Vagina (tissue), 2 donors: ENCODE results near the gene SLCO2B1. TPM values are rescaled to one million over a fixed set of nuclear protein-coding genes. Genes with fewer than 3 reads are reported as not detected.

Experiments used
- DNase-seq, 2 donors: peaks; one replicate each; pipeline ENCODE4 v3.0.0-alpha.2; 2017; ENCODE audit errors: extremely low spot score in 2 of 2
- H3K27ac ChIP-seq: fragments of 200-600 bp; sonication (generic); one replicate; pipeline ENCODE4 v1.5.1; 2019
- H3K27me3 ChIP-seq: fragments of 200-600 bp; sonication (generic); one replicate; pipeline ENCODE4 v1.5.1; 2019
- H3K36me3 ChIP-seq, 2 donors: fragments of 200-600 bp; sonication (generic); one replicate each; pipeline ENCODE4 v1.5.1; 2017 to 2019
- H3K4me1 ChIP-seq: fragments of 200-600 bp; sonication (generic); one replicate; pipeline ENCODE4 v1.5.1; 2019
- H3K4me3 ChIP-seq, 2 donors: fragments of 200-600 bp; sonication (generic); 1 replicate in 1 of 2; 2 replicates in 1 of 2; pipeline ENCODE4 v1.5.1; 2016 to 2019
- H3K9me3 ChIP-seq: fragments of 200-600 bp; sonication (generic); one replicate; pipeline ENCODE4 v1.5.1; 2019
- POLR2A ChIP-seq, 2 donors: fragments of 450-650 bp; IDR thresholded peaks; one replicate each; pipeline ENCODE4 v1.6.1; 2017; ENCODE audit warnings: antibody characterized with exemption in 2 of 2, mild to moderate bottlenecking in 2 of 2, moderate library complexity in 2 of 2
- POLR2AphosphoS5 ChIP-seq, 2 donors: sonication (generic); formaldehyde crosslinking; IDR thresholded peaks; one replicate each; pipeline ENCODE4 v1.9.0; 2017; ENCODE audit warnings: antibody characterized with exemption in 2 of 2, mild to moderate bottlenecking in 2 of 2, low read depth in 1 of 2; ENCODE audit not compliant: insufficient read depth in 1 of 2
- intact Hi-C: fragments of 100-400 bp; cut with DNase I; formaldehyde crosslinking; loops from one replicate; pipeline ENCODE4 v1.15.1; 2023
- total RNA-seq: library from RNA; depleted of rRNA; stranded (reverse); fragments of >200 nt; gene quantifications from one replicate; pipeline ENCODE4 v1.2.3, GENCODE V29; 2016
- TF ChIP-seq, protein P1 (sequence below), 3 experiments: fragments of 450-650 bp in 2 of 3; fragments of 200-600 bp in 1 of 3; sonication (generic) in 1 of 3; IDR thresholded peaks; one replicate each; pipeline ENCODE4 v1.5.1; 2017 to 2019; ENCODE audit warnings: antibody characterized with exemption in 3 of 3, mild to moderate bottlenecking in 2 of 3, moderate library complexity in 2 of 3

SLCO2B1 gene
- total RNA-seq, 1 donor from 2014 or later = 55.5 TPM

DNA sequence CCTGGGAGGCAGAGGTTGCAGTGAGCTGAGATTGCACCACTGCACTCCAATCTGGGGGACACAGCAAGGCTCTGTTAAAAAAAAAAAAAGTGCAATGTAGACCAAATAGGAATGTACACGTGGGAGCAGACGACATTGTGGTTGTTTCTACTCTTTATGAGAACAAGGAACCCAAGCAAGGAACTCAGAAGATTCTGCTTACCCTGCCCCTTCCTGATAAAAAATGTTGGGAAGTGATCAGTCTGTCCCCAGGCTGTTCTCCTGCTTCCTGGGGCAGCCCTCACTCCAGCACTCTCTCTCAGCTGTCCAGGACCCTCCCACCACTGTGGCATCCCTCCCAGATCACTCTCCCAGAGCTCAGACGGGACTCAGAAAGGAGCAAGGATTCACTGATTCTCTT, 31.8 kb downstream of the SLCO2B1 start:
- DNase-seq = no peak
- intact Hi-C loops = no loop called here
- no peaks in the 10 kb centered on the region for H3K27me3 ChIP-seq
- no peaks in the 10 kb centered on the region for H3K36me3 ChIP-seq
- no peaks in the 10 kb centered on the region for H3K9me3 ChIP-seq
- H3K27ac ChIP-seq = no peak overlapping the region
- TF ChIP-seq, protein P1, sequence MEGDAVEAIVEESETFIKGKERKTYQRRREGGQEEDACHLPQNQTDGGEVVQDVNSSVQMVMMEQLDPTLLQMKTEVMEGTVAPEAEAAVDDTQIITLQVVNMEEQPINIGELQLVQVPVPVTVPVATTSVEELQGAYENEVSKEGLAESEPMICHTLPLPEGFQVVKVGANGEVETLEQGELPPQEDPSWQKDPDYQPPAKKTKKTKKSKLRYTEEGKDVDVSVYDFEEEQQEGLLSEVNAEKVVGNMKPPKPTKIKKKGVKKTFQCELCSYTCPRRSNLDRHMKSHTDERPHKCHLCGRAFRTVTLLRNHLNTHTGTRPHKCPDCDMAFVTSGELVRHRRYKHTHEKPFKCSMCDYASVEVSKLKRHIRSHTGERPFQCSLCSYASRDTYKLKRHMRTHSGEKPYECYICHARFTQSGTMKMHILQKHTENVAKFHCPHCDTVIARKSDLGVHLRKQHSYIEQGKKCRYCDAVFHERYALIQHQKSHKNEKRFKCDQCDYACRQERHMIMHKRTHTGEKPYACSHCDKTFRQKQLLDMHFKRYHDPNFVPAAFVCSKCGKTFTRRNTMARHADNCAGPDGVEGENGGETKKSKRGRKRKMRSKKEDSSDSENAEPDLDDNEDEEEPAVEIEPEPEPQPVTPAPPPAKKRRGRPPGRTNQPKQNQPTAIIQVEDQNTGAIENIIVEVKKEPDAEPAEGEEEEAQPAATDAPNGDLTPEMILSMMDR (IDR thresholded peaks at IDR 0.05) = no peak
- TF ChIP-seq POLR2A (IDR thresholded peaks at IDR 0.05) (no peak), POLR2AphosphoS5 (IDR thresholded peaks at IDR 0.05; ENCODE audit: insufficient read depth in 1 of 2, low read depth in 1 of 2) (no peak)
- no peaks in the 10 kb centered on the region for H3K4me1 ChIP-seq
- no peak overlapping the region for H3K4me3 ChIP-seq

DNA sequence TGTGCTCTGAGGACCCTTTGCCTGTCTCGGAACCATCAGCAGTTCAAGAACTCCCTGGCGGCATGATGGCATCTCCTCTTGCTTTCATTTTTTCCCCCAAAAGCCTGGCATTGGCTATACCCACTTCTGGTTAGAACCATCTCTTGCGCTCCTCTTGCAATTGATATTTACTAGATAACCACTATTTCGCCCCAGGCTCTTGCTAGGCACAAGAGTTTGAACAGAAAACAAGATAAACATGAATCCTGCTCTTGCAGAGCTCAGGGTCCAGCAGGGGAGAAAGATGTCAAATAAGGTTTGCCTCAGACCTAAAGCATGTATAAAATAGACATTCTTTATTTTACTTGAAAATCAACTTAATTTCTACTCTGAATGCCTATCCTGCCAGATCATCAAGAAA, 33.1 kb downstream of the SLCO2B1 start:
- no peaks in the 10 kb centered on the region for H3K36me3 ChIP-seq
- no peak overlapping the region for H3K27ac ChIP-seq
- no peaks in the 10 kb centered on the region for H3K9me3 ChIP-seq
- no peak overlapping the region for H3K4me3 ChIP-seq
- DNase-seq = no peak
- H3K27me3 ChIP-seq = no peaks in the 10 kb centered on the region
- intact Hi-C loops = no loop called here
- no peaks in the 10 kb centered on the region for H3K4me1 ChIP-seq
- TF ChIP-seq, protein P1 (IDR thresholded peaks at IDR 0.05) = no peak
- TF ChIP-seq POLR2A (IDR thresholded peaks at IDR 0.05) = no peak
- no peak for TF ChIP-seq POLR2AphosphoS5 (IDR thresholded peaks at IDR 0.05; ENCODE audit: insufficient read depth in 1 of 2, low read depth in 1 of 2)

DNA sequence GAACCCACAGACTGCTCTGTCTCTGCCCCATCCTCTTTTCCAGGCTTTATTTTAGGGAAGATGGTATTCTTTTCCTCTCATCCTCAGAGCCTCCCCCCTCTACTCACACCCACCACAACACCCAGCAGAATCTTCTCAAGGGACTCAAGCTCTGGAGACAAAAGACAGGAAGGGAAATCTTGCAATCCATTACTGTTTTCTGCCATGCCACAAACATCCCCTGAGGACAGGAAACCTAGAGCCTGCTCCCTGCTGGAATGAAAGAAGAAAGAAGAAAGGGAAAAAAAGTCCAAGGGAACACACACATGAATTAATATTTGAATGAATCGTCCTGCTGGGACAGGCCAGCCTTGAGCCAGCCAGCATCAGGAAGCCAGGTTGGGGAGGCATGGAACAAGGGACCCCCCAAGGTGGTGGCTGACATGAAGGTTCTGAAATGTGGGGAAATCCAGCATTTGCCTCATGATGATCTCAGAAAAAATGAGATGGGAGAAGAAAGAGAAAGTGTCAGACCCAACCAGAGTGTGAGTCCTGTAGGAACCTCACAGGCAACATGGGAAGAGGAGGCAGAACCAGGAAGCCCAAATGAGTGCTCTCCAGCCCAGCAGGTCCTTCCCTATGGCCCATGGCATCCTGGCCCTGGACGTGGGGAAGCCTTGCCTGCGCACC, 34.0 kb downstream of the SLCO2B1 start:
- intact Hi-C loops = no loop called here
- Histone ChIP-seq H3K4me1 (no peaks in the 10 kb centered on the region), H3K9me3 (no peaks in the 10 kb centered on the region), H3K27me3 (no peaks in the 10 kb centered on the region), H3K27ac (no peak overlapping the region), H3K36me3 (no peaks in the 10 kb centered on the region), H3K4me3 (no peak overlapping the region)
- TF ChIP-seq POLR2AphosphoS5 (IDR thresholded peaks at IDR 0.05; ENCODE audit: insufficient read depth in 1 of 2, low read depth in 1 of 2) (no peak), POLR2A (IDR thresholded peaks at IDR 0.05) (no peak)
- TF ChIP-seq, protein P1 (IDR thresholded peaks at IDR 0.05) = no peak
- DNase-seq = no peak

DNA sequence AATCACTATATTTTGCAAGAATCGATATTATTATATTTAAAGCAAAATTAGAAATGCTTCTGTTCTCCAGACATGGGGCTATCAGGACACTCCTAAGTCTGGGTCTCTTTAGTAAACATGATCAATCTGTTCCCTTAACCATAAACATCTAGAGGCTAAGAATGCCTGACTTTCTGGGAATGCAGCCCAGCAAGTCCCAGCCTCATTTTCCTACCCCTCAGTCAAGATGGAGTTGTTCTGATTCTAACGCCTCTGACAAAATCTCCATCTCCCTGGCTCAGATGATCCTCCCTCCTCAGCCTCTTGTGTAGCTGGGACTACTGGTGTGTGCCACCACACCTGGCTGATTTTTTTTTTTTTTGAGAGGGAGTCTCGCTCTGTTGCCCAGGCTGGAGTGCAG, 35.0 kb downstream of the SLCO2B1 start:
- no peak overlapping the region for H3K27ac ChIP-seq
- TF ChIP-seq, protein P1 (IDR thresholded peaks at IDR 0.05) = no peak
- TF ChIP-seq POLR2A (IDR thresholded peaks at IDR 0.05) (no peak), POLR2AphosphoS5 (IDR thresholded peaks at IDR 0.05; ENCODE audit: insufficient read depth in 1 of 2, low read depth in 1 of 2) (no peak)
- H3K36me3 ChIP-seq = no peaks in the 10 kb centered on the region
- no peaks in the 10 kb centered on the region for H3K9me3 ChIP-seq
- H3K4me3 ChIP-seq = no peak overlapping the region
- no peak for DNase-seq
- H3K4me1 ChIP-seq = no peaks in the 10 kb centered on the region
- intact Hi-C loops = no loop called here
- H3K27me3 ChIP-seq = no peaks in the 10 kb centered on the region

- no peaks in the 10 kb centered on the region for H3K36me3 ChIP-seq
- no peaks in the 10 kb centered on the region for H3K9me3 ChIP-seq
- TF ChIP-seq POLR2AphosphoS5 (IDR thresholded peaks at IDR 0.05; ENCODE audit: insufficient read depth in 1 of 2, low read depth in 1 of 2) (no peak), POLR2A (IDR thresholded peaks at IDR 0.05) (no peak)
- TF ChIP-seq, protein P1 (IDR thresholded peaks at IDR 0.05) = no peak
- no peak overlapping the region for H3K27ac ChIP-seq
- H3K27me3 ChIP-seq = no peaks in the 10 kb centered on the region
- H3K4me1 ChIP-seq = no peaks in the 10 kb centered on the region
- no peak overlapping the region for H3K4me3 ChIP-seq
- intact Hi-C loops = no loop called here
- no peak for DNase-seq
These were observed 36.1 kb downstream of the SLCO2B1 start for GRCh38 chr11:75186999-75187398.
